Smooth muscle cell (in vitro differentiated cells): Measurements from ENCODE around the gene RFX3. TPM values are rescaled to one million over a fixed set of nuclear protein-coding genes. Genes with fewer than 3 reads are reported as not detected.

Experiments
- DNase-seq: peaks from one replicate; lab custom pipeline; 2025; ENCODE audit not compliant: unreplicated experiment; lab: John Stamatoyannopoulos, UW
- H2AFZ ChIP-seq: fragments of 200-600 bp; sonication (generic); 2 replicates; pipeline ENCODE4 v1.6.0; 2016; ENCODE audit warnings: antibody characterized with exemption, low read depth, mild to moderate bottlenecking
- H3F3A ChIP-seq: fragments of 200-600 bp; sonication (generic); 2 replicates; pipeline ENCODE4 v1.6.0; 2017; ENCODE audit warnings: antibody characterized with exemption, low read depth
- H3K27ac ChIP-seq: fragments of 200-600 bp; sonication (generic); 2 replicates; pipeline ENCODE4 v1.5.1; 2016; ENCODE audit warnings: low read depth, mild to moderate bottlenecking
- H3K27me3 ChIP-seq: fragments of 200-600 bp; sonication (generic); 2 replicates; pipeline ENCODE4 v1.6.1; 2016; ENCODE audit warnings: low read depth, mild to moderate bottlenecking
- H3K36me3 ChIP-seq: fragments of 200-600 bp; sonication (generic); 2 replicates; pipeline ENCODE4 v1.5.1; 2016; ENCODE audit warnings: low read depth
- H3K4me1 ChIP-seq: fragments of 200-600 bp; sonication (generic); 2 replicates; pipeline ENCODE4 v1.5.1; 2016; ENCODE audit warnings: low read depth
- H3K4me2 ChIP-seq: fragments of 200-600 bp; sonication (generic); 2 replicates; pipeline ENCODE4 v1.6.0; 2016; ENCODE audit warnings: mild to moderate bottlenecking
- H3K4me3 ChIP-seq: fragments of 200-600 bp; sonication (generic); 2 replicates; pipeline ENCODE4 v1.5.1; 2016; ENCODE audit warnings: mild to moderate bottlenecking
- H3K79me2 ChIP-seq: fragments of 200-600 bp; sonication (generic); 2 replicates; pipeline ENCODE4 v1.6.0; 2016; ENCODE audit warnings: low read depth, mild to moderate bottlenecking
- H3K9ac ChIP-seq: fragments of 200-600 bp; sonication (generic); 2 replicates; pipeline ENCODE4 v1.6.0; 2016; ENCODE audit warnings: low read depth
- H3K9me3 ChIP-seq: fragments of 200-600 bp; sonication (generic); replicated peaks from 2 replicates; pipeline ENCODE4 v1.5.1; 2016; ENCODE audit warnings: low read depth
- H4K20me1 ChIP-seq: fragments of 200-600 bp; sonication (generic); 2 replicates; pipeline ENCODE4 v1.6.0; 2016; ENCODE audit warnings: low read depth
- WGBS: methylation state at CpG from one replicate; pipeline ENCODE4 v1.1.7; 2016; ENCODE audit warnings: low lambda C conversion rate; 5-methylcytosine and 5-hydroxymethylcytosine counted together
- polyA plus RNA-seq: library from polyadenylated mRNA; unstranded; fragments of >200 nt; fragmentation: Nextera tagmentation; extraction: Ambion mirVana; gene quantifications from 2 replicates; pipeline ENCODE4 v1.2.1, GENCODE V29; 2016
- total RNA-seq: library from RNA; depleted of rRNA; stranded (reverse); fragments of >200 nt; gene quantifications from 2 replicates; pipeline ENCODE4 v1.2.3, GENCODE V29; 2014
- TF ChIP-seq, protein P1 (sequence below): fragments of 200-600 bp; sonication (generic); IDR thresholded peaks from 2 replicates; pipeline ENCODE4 v1.5.1; 2017; ENCODE audit warnings: borderline replicate concordance, mild to moderate bottlenecking, antibody characterized with exemption; ENCODE audit not compliant: insufficient read depth, poor library complexity, severe bottlenecking

RFX3 gene
- total and polyA plus RNA-seq, 2 experiments from 2014 or later: 4.4 to 14.1 TPM

GRCh38 chr9:3409453-3409852 lies 116.3 kb downstream of the RFX3 start:
- H3K9me3 ChIP-seq: no peaks in the 10 kb centered on the region
- H2AFZ ChIP-seq: no peak overlapping the region
- H3K4me2 ChIP-seq: no peak overlapping the region
- H3F3A ChIP-seq: no peaks in the 10 kb centered on the region
- H4K20me1 ChIP-seq: no peaks in the 10 kb centered on the region
- H3K36me3 ChIP-seq: no peaks in the 10 kb centered on the region
- H3K27me3 ChIP-seq: no peaks in the 10 kb centered on the region
- H3K4me1 ChIP-seq: no peaks in the 10 kb centered on the region
- DNase-seq: no peak
- TF ChIP-seq, protein P1, sequence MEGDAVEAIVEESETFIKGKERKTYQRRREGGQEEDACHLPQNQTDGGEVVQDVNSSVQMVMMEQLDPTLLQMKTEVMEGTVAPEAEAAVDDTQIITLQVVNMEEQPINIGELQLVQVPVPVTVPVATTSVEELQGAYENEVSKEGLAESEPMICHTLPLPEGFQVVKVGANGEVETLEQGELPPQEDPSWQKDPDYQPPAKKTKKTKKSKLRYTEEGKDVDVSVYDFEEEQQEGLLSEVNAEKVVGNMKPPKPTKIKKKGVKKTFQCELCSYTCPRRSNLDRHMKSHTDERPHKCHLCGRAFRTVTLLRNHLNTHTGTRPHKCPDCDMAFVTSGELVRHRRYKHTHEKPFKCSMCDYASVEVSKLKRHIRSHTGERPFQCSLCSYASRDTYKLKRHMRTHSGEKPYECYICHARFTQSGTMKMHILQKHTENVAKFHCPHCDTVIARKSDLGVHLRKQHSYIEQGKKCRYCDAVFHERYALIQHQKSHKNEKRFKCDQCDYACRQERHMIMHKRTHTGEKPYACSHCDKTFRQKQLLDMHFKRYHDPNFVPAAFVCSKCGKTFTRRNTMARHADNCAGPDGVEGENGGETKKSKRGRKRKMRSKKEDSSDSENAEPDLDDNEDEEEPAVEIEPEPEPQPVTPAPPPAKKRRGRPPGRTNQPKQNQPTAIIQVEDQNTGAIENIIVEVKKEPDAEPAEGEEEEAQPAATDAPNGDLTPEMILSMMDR: no peak
- WGBS: 100% methylated on average over 1 of the region's 1 CpG
- no peak overlapping the region for H3K4me3 ChIP-seq
- peaks cover 4% of the 10 kb centered on the region for H3K79me2 ChIP-seq
- H3K27ac ChIP-seq: no peak overlapping the region
- no peak overlapping the region for H3K9ac ChIP-seq

GRCh38 chr9:3403315-3403714 lies 122.5 kb downstream of the RFX3 start:
- Histone ChIP-seq H3K4me2 (no peak overlapping the region), H3K9me3 (no peaks in the 10 kb centered on the region), H3K79me2 (peaks cover 8% of the 10 kb centered on the region), H3K4me1 (peaks cover 32% of the 10 kb centered on the region), H2AFZ (no peak overlapping the region), H3F3A (no peaks in the 10 kb centered on the region), H3K4me3 (no peak overlapping the region), H3K27me3 (no peaks in the 10 kb centered on the region), H4K20me1 (peaks cover 3% of the 10 kb centered on the region), H3K9ac (no peak overlapping the region), H3K27ac (no peak overlapping the region), H3K36me3 (no peaks in the 10 kb centered on the region)
- TF ChIP-seq, protein P1: no peak
- WGBS: 95% methylated on average over 1 of the region's 1 CpG
- DNase-seq: no peak

DNA sequence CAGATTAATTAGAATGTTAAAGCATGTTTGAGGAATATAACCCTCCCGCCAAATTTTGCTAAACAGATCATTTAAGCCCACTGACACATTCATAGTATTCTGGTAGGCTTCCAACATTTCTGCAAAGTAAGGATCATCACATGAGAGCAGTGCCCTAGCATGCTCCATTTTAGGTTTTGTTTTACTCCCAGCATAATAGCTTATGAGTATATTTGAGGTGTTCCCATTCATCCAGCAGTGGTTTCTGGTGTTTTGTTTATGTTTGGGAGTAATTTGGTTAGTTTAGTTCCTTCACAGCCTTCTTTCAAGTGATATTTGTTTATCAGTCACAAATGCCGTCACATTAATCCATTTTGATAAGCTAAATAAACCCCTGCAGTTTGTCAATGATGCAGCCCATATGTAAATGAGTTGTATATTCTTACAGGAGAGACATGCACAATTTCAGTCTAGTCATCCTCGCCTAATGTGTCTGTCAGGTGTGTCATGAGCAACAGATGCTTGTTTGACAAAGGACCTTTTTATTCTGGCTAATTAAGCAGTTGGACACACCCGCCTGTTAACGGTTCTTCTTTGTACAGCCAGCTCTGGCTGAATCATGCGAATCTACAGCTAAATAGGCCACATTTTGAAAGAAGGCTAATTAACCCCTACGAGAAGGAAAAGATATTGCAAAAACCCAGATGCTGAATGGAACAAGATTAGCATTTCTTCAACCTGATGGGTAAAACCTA lies 124.4 kb downstream of the RFX3 start:
- Histone ChIP-seq H3F3A (no peaks in the 10 kb centered on the region), H3K4me1 (peaks cover 32% of the 10 kb centered on the region), H3K4me2 (peak overlapping the region; percentile 15), H3K9ac (no peak overlapping the region), H3K27ac (no peak overlapping the region), H2AFZ (no peak overlapping the region), H3K36me3 (no peaks in the 10 kb centered on the region), H3K9me3 (no peaks in the 10 kb centered on the region), H3K79me2 (peaks cover 4% of the 10 kb centered on the region), H3K27me3 (no peaks in the 10 kb centered on the region), H4K20me1 (peaks cover 3% of the 10 kb centered on the region), H3K4me3 (no peak overlapping the region)
- WGBS: 55% methylated on average over 7 of the region's 7 CpGs
- DNase-seq: no peak
- TF ChIP-seq, protein P1: no peak

DNA sequence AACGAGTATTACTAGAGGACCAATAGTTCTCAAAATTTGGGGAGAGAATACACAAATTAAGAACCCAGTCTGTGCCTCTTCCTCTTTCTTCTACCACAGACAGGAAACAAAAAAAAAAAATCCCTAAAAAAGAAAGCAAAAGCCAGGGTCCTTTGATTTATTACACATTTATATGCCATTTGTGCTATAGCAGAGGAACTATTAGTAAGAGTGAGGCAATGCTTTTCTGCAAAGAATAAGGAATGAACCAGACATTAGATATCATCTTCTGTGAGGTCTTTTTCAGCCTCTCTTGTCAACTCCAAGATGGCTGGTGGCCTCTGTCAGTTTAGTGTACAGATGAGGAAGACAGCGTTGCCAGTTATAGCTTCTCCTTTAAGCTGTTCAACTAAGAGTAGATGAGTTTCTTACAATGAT lies 127.6 kb downstream of the RFX3 start:
- H3K4me3 ChIP-seq: no peak overlapping the region
- no peaks in the 10 kb centered on the region for H3K36me3 ChIP-seq
- H3K79me2 ChIP-seq: no peaks in the 10 kb centered on the region
- H3K9ac ChIP-seq: no peak overlapping the region
- DNase-seq: no peak
- H4K20me1 ChIP-seq: no peaks in the 10 kb centered on the region
- H3F3A ChIP-seq: no peaks in the 10 kb centered on the region
- no peak overlapping the region for H2AFZ ChIP-seq
- TF ChIP-seq, protein P1: no peak
- WGBS: 92% methylated on average over 2 of the region's 2 CpGs
- H3K9me3 ChIP-seq: no peaks in the 10 kb centered on the region
- H3K27me3 ChIP-seq: no peaks in the 10 kb centered on the region
- H3K4me2 ChIP-seq: no peak overlapping the region
- no peak overlapping the region for H3K27ac ChIP-seq
- H3K4me1 ChIP-seq: peaks cover 23% of the 10 kb centered on the region
